HepG2 (cell line): ENCODE measurements around the gene IRS1. TPM values are rescaled to one million over a fixed set of nuclear protein-coding genes. Genes with fewer than 3 reads are reported as not detected.
A peak's percentile ranks its signal among the peaks of the same experiment; 100 is the strongest.

Source experiments
- CBX1 ChIP-seq: IDR thresholded peaks from one replicate; pipeline ENCODE4 v1.6.1; 2016; ENCODE audit warnings: antibody characterized with exemption, low read depth
- DNMT3B ChIP-seq: conservative IDR thresholded peaks from 2 replicates; pipeline ENCODE4 v1.6.1; 2016; ENCODE audit warnings: missing biosample characterization, control low read depth
- FOXK2 ChIP-seq: fragments of 450-650 bp; IDR thresholded peaks from 2 replicates; pipeline ENCODE4 v1.6.1; 2016
- GABPA ChIP-seq, 2 experiments: IDR thresholded peaks; 2 replicates each; pipeline ENCODE4 v1.6.1; 2011 to 2016; ENCODE audit warnings: low read depth in 2 of 2, low read length in 1 of 2, missing biosample characterization in 1 of 2, missing genetic modification characterization in 1 of 2
- GTF3A ChIP-seq: sonication (generic); formaldehyde crosslinking; conservative IDR thresholded peaks from 2 replicates; pipeline ENCODE4 v1.4.0; 2020; ENCODE audit warnings: mild to moderate bottlenecking, missing genetic modification reagents
- NBN ChIP-seq: fragments of 450-650 bp; conservative IDR thresholded peaks from 2 replicates; pipeline ENCODE4 v1.6.1; 2017
- NR2F6 ChIP-seq, 2 experiments: IDR thresholded peaks; 2 replicates each; pipeline ENCODE4 v1.6.1; 2016; ENCODE audit warnings: antibody characterized with exemption in 1 of 2, mild to moderate bottlenecking in 1 of 2
- PAWR ChIP-seq: sonication (generic); formaldehyde crosslinking; IDR thresholded peaks from 2 replicates; pipeline ENCODE4 v1.4.0; 2020; ENCODE audit warnings: missing genetic modification reagents, mild to moderate bottlenecking, borderline replicate concordance
- PAX8 ChIP-seq: sonication (generic); formaldehyde crosslinking; IDR thresholded peaks from 2 replicates; pipeline ENCODE4 v1.8.0; 2022; ENCODE audit warnings: mild to moderate bottlenecking, missing genetic modification reagents, borderline replicate concordance
- TP53 ChIP-seq: sonication (generic); formaldehyde crosslinking; conservative IDR thresholded peaks from 2 replicates; pipeline ENCODE4 v1.4.0; 2020; ENCODE audit warnings: missing genetic modification reagents
- ZBTB3 ChIP-seq: sonication (generic); formaldehyde crosslinking; IDR thresholded peaks from 2 replicates; pipeline ENCODE4 v1.4.0; 2020; ENCODE audit warnings: low read depth, mild to moderate bottlenecking, moderate library complexity, missing genetic modification reagents, borderline replicate concordance
- ZC3H13 ChIP-seq: sonication (generic); formaldehyde crosslinking; IDR thresholded peaks from 2 replicates; pipeline ENCODE4 v1.8.1; 2023; ENCODE audit warnings: mild to moderate bottlenecking, missing genetic modification reagents, moderate library complexity
- ZFP36L2 ChIP-seq: sonication (generic); formaldehyde crosslinking; IDR thresholded peaks from 2 replicates; pipeline ENCODE4 v1.4.0; 2020; ENCODE audit warnings: missing genetic modification reagents
- ZKSCAN8 ChIP-seq: IDR thresholded peaks from 2 replicates; pipeline ENCODE4 v1.6.1; 2016; ENCODE audit warnings: borderline replicate concordance, missing genetic modification reagents, missing compliant biosample characterization
- ZNF44 ChIP-seq: sonication (generic); formaldehyde crosslinking; IDR thresholded peaks from 2 replicates; pipeline ENCODE4 v1.5.1; 2020; ENCODE audit warnings: mild to moderate bottlenecking, missing genetic modification reagents
- ZNF510 ChIP-seq: sonication (generic); formaldehyde crosslinking; IDR thresholded peaks from 2 replicates; pipeline ENCODE4 v1.4.0; 2020; ENCODE audit warnings: low read depth, mild to moderate bottlenecking, missing genetic modification reagents
- ZNF563 ChIP-seq: sonication (generic); formaldehyde crosslinking; IDR thresholded peaks from 2 replicates; pipeline ENCODE4 v1.8.0; 2022; ENCODE audit warnings: mild to moderate bottlenecking, moderate library complexity, missing genetic modification reagents
- ZNF691 ChIP-seq: sonication (generic); formaldehyde crosslinking; IDR thresholded peaks from 2 replicates; pipeline ENCODE4 v1.4.0; 2020; ENCODE audit warnings: missing genetic modification reagents, low read depth, mild to moderate bottlenecking, borderline replicate concordance
- ZNF761 ChIP-seq: sonication (generic); formaldehyde crosslinking; conservative IDR thresholded peaks from 2 replicates; pipeline ENCODE4 v1.4.0; 2020; ENCODE audit warnings: mild to moderate bottlenecking, missing genetic modification reagents
- polyA plus RNA-seq, 8 experiments: library from polyadenylated mRNA; depleted of rRNA in 3 of 8; stranded (reverse) in 7 of 8; unstranded in 1 of 8; fragments of >200 nt; fragmentation: Illumina TruSeq in 4 of 8; extraction: Trizol in 4 of 8; gene quantifications; 2 replicates each; pipeline versions ENCODE4 v1.2.1 to v1.2.3, GENCODE V29; 2011 to 2016; ENCODE audit warnings: low read depth in 4 of 8, missing spikeins in 1 of 8, mixed read lengths in 1 of 8; ENCODE audit not compliant: insufficient read depth in 1 of 8
- total RNA-seq, 5 experiments: library from RNA; depleted of rRNA; stranded (reverse); fragments of >200 nt; fragmentation: Illumina TruSeq; extraction: Trizol; gene quantifications; 2 replicates each; pipeline ENCODE4 v1.2.3, GENCODE V29; 2016; ENCODE audit warnings: low read depth in 1 of 5
- TF ChIP-seq, protein P1 (sequence below): IDR thresholded peaks from 2 replicates; pipeline ENCODE4 v1.6.1; 2016; ENCODE audit warnings: low read depth, borderline replicate concordance
- TF ChIP-seq, protein P2 (sequence below): IDR thresholded peaks from 2 replicates; pipeline ENCODE4 v1.6.1; 2012; ENCODE audit warnings: low read depth, low read length, improper control_type of control experiment
- TF ChIP-seq, protein P3 (sequence below): sonication (generic); formaldehyde crosslinking; IDR thresholded peaks from 2 replicates; pipeline ENCODE4 v1.5.0; 2020; ENCODE audit warnings: mild to moderate bottlenecking, missing genetic modification reagents, borderline replicate concordance

The IRS1 gene
- total and polyA plus RNA-seq, 2 of the 13 experiments (the other 11 are each of a cell fraction or from before 2014, with no cell fraction given) = 8.7 to 9.0 TPM

DNA sequence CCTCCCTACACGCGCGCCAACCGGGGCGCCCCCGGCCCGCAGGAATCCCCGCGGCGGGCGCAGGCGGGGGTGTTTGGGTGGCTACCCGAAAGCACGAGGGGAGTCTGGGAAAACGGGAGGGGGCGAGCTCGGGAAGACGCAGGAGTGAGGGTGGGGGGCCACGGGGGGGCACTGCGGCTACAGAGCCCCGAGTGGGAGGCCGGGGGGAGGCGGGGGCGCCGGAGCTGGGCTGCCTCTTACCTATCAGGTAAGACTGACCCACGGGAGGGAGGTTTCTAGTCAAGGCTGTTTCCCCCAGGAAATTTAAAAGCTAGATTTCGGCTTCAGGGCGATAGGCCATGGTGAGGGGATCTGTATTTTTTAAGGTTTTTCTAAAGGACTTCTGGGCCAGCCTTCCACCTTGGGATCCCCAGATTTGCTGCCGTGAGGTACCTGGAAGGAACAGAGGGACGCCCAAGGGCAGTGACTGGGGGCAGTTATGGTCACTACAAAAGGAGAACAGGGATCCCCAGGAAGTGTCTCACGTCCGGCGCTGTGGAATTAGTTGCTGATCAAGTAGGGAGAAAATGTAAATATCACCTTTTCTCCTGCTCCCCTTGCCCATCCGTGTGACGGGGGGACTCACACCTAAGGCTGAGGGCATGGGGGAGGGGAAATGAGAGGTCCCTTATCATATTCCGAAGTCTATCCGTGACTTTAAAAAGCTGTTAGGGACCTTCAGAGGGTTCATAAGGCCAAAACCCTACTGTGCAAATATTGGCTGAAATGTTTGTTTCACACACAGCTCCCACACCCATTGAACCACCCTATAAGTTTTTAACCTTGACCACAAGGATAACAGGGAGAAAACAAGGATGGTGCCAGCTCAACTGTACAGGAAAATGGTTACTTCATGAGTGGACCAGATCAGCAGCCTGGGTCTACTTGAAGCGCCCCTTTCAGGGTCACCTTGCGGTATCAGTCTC is 638 bp upstream of the IRS1 start (continued):
- no peak; the same call in 1 of the 2 replicates for TF ChIP-seq ZBTB3
- TF ChIP-seq, protein P1, sequence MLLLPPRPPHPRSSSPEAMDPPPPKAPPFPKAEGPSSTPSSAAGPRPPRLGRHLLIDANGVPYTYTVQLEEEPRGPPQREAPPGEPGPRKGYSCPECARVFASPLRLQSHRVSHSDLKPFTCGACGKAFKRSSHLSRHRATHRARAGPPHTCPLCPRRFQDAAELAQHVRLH (CRISPR knock-in tag) = peak; percentile 91
- no peak for TF ChIP-seq GABPA (IDR thresholded peaks at IDR 0.05; ENCODE audit: low read depth, low read length)
- peak; percentile 62 for TF ChIP-seq GABPA (CRISPR knock-in tag; IDR thresholded peaks at IDR 0.05; ENCODE audit: low read depth)
- peak; percentile 80; the same call in 1 of the 2 replicates for TF ChIP-seq ZKSCAN8 (CRISPR knock-in tag)
- TF ChIP-seq ZNF691 = 0 out of 2 replicates have a peak, but pooled peaks have one; percentile 70
- peak; percentile 62; the same call in 1 of the 2 replicates for TF ChIP-seq FOXK2
- no peak for TF ChIP-seq PAWR (CRISPR knock-in tag)
- TF ChIP-seq TP53 (CRISPR knock-in tag) = 0 out of 2 replicates have a peak, but pooled peaks have one; percentile 33
- no peak for TF ChIP-seq ZNF510 (CRISPR knock-in tag)
- 0 out of 2 replicates have a peak, but pooled peaks have one; percentile 61 for TF ChIP-seq ZFP36L2
- TF ChIP-seq NR2F6 (IDR thresholded peaks at IDR 0.05) = peak; percentile 99
- peak; percentile 98 for TF ChIP-seq NR2F6 (CRISPR knock-in tag; IDR thresholded peaks at IDR 0.05)
- peak; percentile 79 for TF ChIP-seq ZNF563
- TF ChIP-seq NBN = no peak
- TF ChIP-seq PAX8 (CRISPR knock-in tag) = no peak
- TF ChIP-seq ZNF44 (CRISPR knock-in tag) = peak; percentile 25; the same call in 1 of the 2 replicates
- TF ChIP-seq GTF3A (CRISPR knock-in tag) = peak; percentile 67; the same call in 1 of the 2 replicates
- TF ChIP-seq ZC3H13 (CRISPR knock-in tag) = no peak
- TF ChIP-seq, protein P2, sequence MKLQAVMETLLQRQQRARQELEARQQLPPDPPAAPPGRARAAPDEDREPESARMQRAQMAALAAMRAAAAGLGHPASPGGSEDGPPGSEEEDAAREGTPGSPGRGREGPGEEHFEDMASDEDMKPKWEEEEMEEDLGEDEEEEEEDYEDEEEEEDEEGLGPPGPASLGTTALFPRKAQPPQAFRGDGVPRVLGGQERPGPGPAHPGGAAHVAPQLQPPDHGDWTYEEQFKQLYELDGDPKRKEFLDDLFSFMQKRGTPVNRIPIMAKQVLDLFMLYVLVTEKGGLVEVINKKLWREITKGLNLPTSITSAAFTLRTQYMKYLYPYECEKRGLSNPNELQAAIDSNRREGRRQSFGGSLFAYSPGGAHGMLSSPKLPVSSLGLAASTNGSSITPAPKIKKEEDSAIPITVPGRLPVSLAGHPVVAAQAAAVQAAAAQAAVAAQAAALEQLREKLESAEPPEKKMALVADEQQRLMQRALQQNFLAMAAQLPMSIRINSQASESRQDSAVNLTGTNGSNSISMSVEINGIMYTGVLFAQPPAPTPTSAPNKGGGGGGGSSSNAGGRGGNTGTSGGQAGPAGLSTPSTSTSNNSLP = peak; percentile 70
- TF ChIP-seq CBX1 = no peak
- peak; percentile 92; the same call in 1 of the 2 replicates for TF ChIP-seq DNMT3B (CRISPR knock-in tag)
- TF ChIP-seq, protein P3, sequence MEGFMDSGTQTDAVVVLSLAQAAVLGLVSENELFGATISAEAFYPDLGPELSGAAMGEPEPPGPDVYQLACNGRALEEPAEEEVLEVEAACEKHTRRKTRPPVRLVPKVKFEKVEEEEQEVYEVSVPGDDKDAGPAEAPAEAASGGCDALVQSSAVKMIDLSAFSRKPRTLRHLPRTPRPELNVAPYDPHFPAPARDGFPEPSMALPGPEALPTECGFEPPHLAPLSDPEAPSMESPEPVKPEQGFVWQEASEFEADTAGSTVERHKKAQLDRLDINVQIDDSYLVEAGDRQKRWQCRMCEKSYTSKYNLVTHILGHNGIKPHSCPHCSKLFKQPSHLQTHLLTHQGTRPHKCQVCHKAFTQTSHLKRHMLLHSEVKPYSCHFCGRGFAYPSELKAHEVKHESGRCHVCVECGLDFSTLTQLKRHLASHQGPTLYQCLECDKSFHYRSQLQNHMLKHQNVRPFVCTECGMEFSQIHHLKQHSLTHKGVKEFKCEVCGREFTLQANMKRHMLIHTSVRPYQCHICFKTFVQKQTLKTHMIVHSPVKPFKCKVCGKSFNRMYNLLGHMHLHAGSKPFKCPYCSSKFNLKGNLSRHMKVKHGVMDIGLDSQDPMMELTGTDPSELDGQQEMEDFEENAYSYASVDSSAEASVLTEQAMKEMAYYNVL (CRISPR knock-in tag) = peak; percentile 74; the same call in 1 of the 2 replicates
- peak; percentile 71; the same call in 1 of the 2 replicates for TF ChIP-seq ZNF761 (CRISPR knock-in tag)
